DOHH2 (cell line): ENCODE measurements around the gene RAD23B.

ENCODE experiments used
- EZH2phosphoT487 ChIP-seq: fragments of 200-600 bp; sonication (generic); IDR thresholded peaks from 2 replicates; pipeline ENCODE4 v1.6.1; 2017; ENCODE audit warnings: borderline replicate concordance, mild to moderate bottlenecking, antibody characterized with exemption, low read length, moderate library complexity, mixed read lengths
- TF ChIP-seq, protein P1 (sequence below): fragments of 200-600 bp; sonication (generic); IDR thresholded peaks from one replicate; pipeline ENCODE4 v1.5.1; 2014; ENCODE audit warnings: antibody characterized with exemption, mild to moderate bottlenecking, low read depth, low read length; ENCODE audit not compliant: poor library complexity, severe bottlenecking

DNA sequence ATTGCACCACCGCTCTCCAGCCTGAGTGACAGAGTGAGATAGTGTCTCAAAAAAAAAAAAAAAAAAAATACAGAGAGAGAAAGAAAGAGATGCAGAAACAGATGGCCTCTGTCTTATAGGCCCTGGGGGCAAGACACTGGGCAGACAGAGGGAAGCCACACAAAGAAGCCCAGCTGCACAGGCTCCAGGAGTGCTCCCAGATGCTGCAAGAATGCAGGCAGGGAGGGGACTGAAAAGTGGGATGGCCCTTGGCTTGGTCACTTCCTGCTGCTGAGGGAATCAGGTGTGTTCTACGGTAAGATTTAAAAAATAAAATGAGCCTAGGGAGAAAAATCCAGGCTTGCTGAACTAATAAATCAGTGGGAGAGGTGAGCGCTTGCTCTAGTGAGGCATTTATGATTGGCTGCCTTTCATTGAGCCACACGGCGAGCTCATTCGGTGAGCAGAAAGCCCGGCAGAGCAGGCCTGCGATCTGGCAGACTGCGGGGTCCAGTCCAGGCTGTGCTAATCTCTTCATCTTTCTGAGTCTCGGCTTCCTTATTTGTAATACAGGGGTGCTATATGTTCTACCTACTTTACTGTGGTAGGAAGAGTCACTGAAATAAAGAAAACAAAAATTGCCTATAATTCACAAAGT is 80.6 kb downstream of the RAD23B start:
- TF ChIP-seq, protein P1, sequence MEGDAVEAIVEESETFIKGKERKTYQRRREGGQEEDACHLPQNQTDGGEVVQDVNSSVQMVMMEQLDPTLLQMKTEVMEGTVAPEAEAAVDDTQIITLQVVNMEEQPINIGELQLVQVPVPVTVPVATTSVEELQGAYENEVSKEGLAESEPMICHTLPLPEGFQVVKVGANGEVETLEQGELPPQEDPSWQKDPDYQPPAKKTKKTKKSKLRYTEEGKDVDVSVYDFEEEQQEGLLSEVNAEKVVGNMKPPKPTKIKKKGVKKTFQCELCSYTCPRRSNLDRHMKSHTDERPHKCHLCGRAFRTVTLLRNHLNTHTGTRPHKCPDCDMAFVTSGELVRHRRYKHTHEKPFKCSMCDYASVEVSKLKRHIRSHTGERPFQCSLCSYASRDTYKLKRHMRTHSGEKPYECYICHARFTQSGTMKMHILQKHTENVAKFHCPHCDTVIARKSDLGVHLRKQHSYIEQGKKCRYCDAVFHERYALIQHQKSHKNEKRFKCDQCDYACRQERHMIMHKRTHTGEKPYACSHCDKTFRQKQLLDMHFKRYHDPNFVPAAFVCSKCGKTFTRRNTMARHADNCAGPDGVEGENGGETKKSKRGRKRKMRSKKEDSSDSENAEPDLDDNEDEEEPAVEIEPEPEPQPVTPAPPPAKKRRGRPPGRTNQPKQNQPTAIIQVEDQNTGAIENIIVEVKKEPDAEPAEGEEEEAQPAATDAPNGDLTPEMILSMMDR = no peak
- no peak for TF ChIP-seq EZH2phosphoT487
